DND-41 (cell line): Measurements from ENCODE around the gene MUC5B.

ENCODE experiments used
- ATAC-seq: fragments of 200-7000 bp; cut with Tn5 transposase; 3 replicates; pipeline ENCODE4 v1.9.1; 2021; ENCODE audit warnings: low read depth; ENCODE audit not compliant: insufficient read depth
- DNase-seq: peaks from one replicate; pipeline ENCODE4 v3.0.0-alpha.2; 2020
- H2AFZ ChIP-seq: 2 replicates; pipeline ENCODE4 v1.6.0; 2012; ENCODE audit warnings: low read depth, low read length
- H3K27ac ChIP-seq: 2 replicates; pipeline ENCODE4 v1.5.1; 2012; ENCODE audit warnings: low read length, inconsistent platforms
- H3K27me3 ChIP-seq: fragments of 200-600 bp; sonication (generic); 2 replicates; pipeline ENCODE4 v1.6.0; 2012; ENCODE audit warnings: low read length, mild to moderate bottlenecking, inconsistent platforms; ENCODE audit not compliant: insufficient read depth, poor library complexity
- H3K36me3 ChIP-seq: 2 replicates; pipeline ENCODE4 v1.5.1; 2012; ENCODE audit warnings: low read length, inconsistent platforms; ENCODE audit not compliant: insufficient read depth
- H3K4me1 ChIP-seq: 2 replicates; pipeline ENCODE4 v1.5.1; 2012; ENCODE audit warnings: mild to moderate bottlenecking, low read length; ENCODE audit not compliant: insufficient read depth
- H3K4me2 ChIP-seq: 2 replicates; pipeline ENCODE4 v1.6.0; 2012; ENCODE audit warnings: mild to moderate bottlenecking, moderate library complexity, low read length, inconsistent platforms; ENCODE audit not compliant: insufficient read depth
- H3K4me3 ChIP-seq, 2 experiments: fragments of 200-600 bp in 1 of 2; shearing (Covaris generic) in 1 of 2; 2 replicates each; pipeline ENCODE4 v1.5.1; 2012 to 2016; ENCODE audit warnings: inconsistent platforms in 2 of 2, low read length in 2 of 2, mild to moderate bottlenecking in 2 of 2, low read depth in 1 of 2, moderate library complexity in 1 of 2
- H3K79me2 ChIP-seq: 2 replicates; pipeline ENCODE4 v1.6.0; 2012; ENCODE audit warnings: low read length, inconsistent platforms; ENCODE audit not compliant: insufficient read depth
- H3K9ac ChIP-seq: 2 replicates; pipeline ENCODE4 v1.6.0; 2012; ENCODE audit warnings: low read depth, mild to moderate bottlenecking, inconsistent platforms, low read length, moderate library complexity
- H3K9me3 ChIP-seq: 2 replicates; pipeline ENCODE4 v1.5.1; 2012; ENCODE audit warnings: low read length, moderate library complexity, mild to moderate bottlenecking, inconsistent platforms; ENCODE audit not compliant: insufficient read depth, severe bottlenecking
- H4K20me1 ChIP-seq: 2 replicates; pipeline ENCODE4 v1.6.0; 2012; ENCODE audit warnings: low read length; ENCODE audit not compliant: insufficient read depth
- CTCF ChIP-seq: IDR thresholded peaks from 2 replicates; pipeline ENCODE4 v1.5.1; 2012; ENCODE audit warnings: borderline replicate concordance, low read length, moderate library complexity, mild to moderate bottlenecking; ENCODE audit not compliant: poor library complexity, severe bottlenecking; ENCODE audit errors: extremely low read depth
- EZH2 ChIP-seq: IDR thresholded peaks from 3 replicates; pipeline ENCODE4 v1.6.1; 2012; ENCODE audit warnings: borderline replicate concordance, low read depth, mild to moderate bottlenecking, moderate library complexity, low read length, inconsistent platforms; ENCODE audit not compliant: severe bottlenecking

The MUC5B gene

DNA sequence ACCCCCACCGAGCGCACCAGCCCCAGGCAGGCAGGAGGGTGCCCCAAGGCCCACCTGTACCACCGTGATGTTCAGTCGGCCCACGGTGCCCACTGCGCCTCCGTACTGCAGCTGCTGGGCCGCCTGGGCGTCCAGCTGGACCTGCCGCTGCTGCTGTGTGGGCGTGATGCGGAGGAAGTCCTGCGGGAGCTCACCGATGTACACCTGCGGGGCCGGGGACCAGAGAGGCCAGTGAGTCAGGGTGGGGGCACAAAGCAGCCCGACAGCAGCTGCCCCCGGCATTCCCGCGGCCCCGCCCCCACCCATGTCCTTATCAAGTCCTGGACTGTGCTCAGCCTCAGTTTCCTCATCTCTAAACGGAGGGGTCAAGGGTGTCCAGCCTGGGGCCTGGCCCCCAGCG lies 72.7 kb downstream of the MUC5B start:
- DNase-seq (no peak), ATAC-seq (no peak)
- no peak for TF ChIP-seq CTCF
- no peak for TF ChIP-seq EZH2
- Histone ChIP-seq H4K20me1 (peaks cover 59% of the 10 kb centered on the region), H2AFZ (no peak overlapping the region), H3K79me2 (peaks cover 54% of the 10 kb centered on the region), H3K27me3 (no peaks in the 10 kb centered on the region), H3K27ac (no peak overlapping the region), H3K4me3 (no peak overlapping the region), H3K4me1 (no peaks in the 10 kb centered on the region), H3K36me3 (peaks cover 45% of the 10 kb centered on the region), H3K4me2 (no peak overlapping the region), H3K9me3 (no peaks in the 10 kb centered on the region), H3K9ac (no peak overlapping the region)

GRCh38 chr11:1296287-1296686 lies 73.4 kb downstream of the MUC5B start:
- H2AFZ ChIP-seq: no peak overlapping the region
- peaks cover 61% of the 10 kb centered on the region for H3K79me2 ChIP-seq
- no peaks in the 10 kb centered on the region for H3K4me1 ChIP-seq
- peaks cover 42% of the 10 kb centered on the region for H3K36me3 ChIP-seq
- no peak overlapping the region for H3K27ac ChIP-seq
- peaks cover 59% of the 10 kb centered on the region for H4K20me1 ChIP-seq
- TF ChIP-seq CTCF (no peak), EZH2 (no peak)
- no peak overlapping the region for H3K9ac ChIP-seq
- DNase-seq (no peak), ATAC-seq (no peak)
- no peaks in the 10 kb centered on the region for H3K27me3 ChIP-seq
- H3K9me3 ChIP-seq: no peaks in the 10 kb centered on the region
- H3K4me2 ChIP-seq: no peak overlapping the region
- H3K4me3 ChIP-seq: no peak overlapping the region

GRCh38 chr11:1297011-1297575 lies 74.2 kb downstream of the MUC5B start:
- H3K9me3 ChIP-seq: no peaks in the 10 kb centered on the region
- DNase-seq (no peak), ATAC-seq (no peak)
- no peaks in the 10 kb centered on the region for H3K4me1 ChIP-seq
- TF ChIP-seq CTCF (no peak), EZH2 (no peak)
- no peak overlapping the region for H3K9ac ChIP-seq
- no peak overlapping the region for H3K27ac ChIP-seq
- peaks cover 67% of the 10 kb centered on the region for H4K20me1 ChIP-seq
- no peak overlapping the region for H3K4me3 ChIP-seq
- H3K27me3 ChIP-seq: no peaks in the 10 kb centered on the region
- no peak overlapping the region for H3K4me2 ChIP-seq
- peaks cover 69% of the 10 kb centered on the region for H3K79me2 ChIP-seq
- peaks cover 43% of the 10 kb centered on the region for H3K36me3 ChIP-seq
- no peak overlapping the region for H2AFZ ChIP-seq
